Measurements from ENCODE around the gene TRAK2.
A peak's percentile ranks its signal among the peaks of the same experiment; 100 is the strongest.

The TRAK2 gene

GRCh38 chr2:201425952-201426351 is 25.3 kb downstream of the TRAK2 start:
- no peak for DNase-seq
- Histone ChIP-seq H3K36me3 (peaks cover 7% of the 10 kb centered on the region; the same call in 1 of the 2 replicates), H3K4me3 (ENCODE audit: low read depth, low read length) (no peak overlapping the region), H3K27me3 (no peaks in the 10 kb centered on the region), H3K4me1 (peaks cover 13% of the 10 kb centered on the region), H3K9me3 (peaks cover 4% of the 10 kb centered on the region; the same call in 1 of the 2 replicates)
- no peak for TF ChIP-seq CTCF (IDR thresholded peaks at IDR 0.05; ENCODE audit: low read depth, low read length)

- Histone ChIP-seq H3K27me3 (no peaks in the 10 kb centered on the region), H3K36me3 (no peaks in the 10 kb centered on the region), H3K4me3 (ENCODE audit: low read depth, low read length) (no peak overlapping the region), H3K4me1 (peaks cover 33% of the 10 kb centered on the region), H3K9me3 (no peaks in the 10 kb centered on the region)
- no peak for DNase-seq
- no peak for TF ChIP-seq CTCF (IDR thresholded peaks at IDR 0.05; ENCODE audit: low read depth, low read length)
These were observed 30.7 kb downstream of the TRAK2 start for GRCh38 chr2:201420442-201421113.

- H3K9me3 ChIP-seq, result no peaks in the 10 kb centered on the region
- DNase-seq, result no peak
- H3K4me3 ChIP-seq (ENCODE audit: low read depth, low read length), result no peak overlapping the region
- H3K27me3 ChIP-seq, result no peaks in the 10 kb centered on the region
- no peak for TF ChIP-seq CTCF (IDR thresholded peaks at IDR 0.05; ENCODE audit: low read depth, low read length)
- peaks cover 33% of the 10 kb centered on the region for H3K4me1 ChIP-seq
- no peaks in the 10 kb centered on the region for H3K36me3 ChIP-seq
These were observed 31.3 kb downstream of the TRAK2 start for GRCh38 chr2:201419986-201420385.

GRCh38 chr2:201419057-201419635 is 32.1 kb downstream of the TRAK2 start:
- Histone ChIP-seq H3K4me3 (ENCODE audit: low read depth, low read length) (no peak overlapping the region), H3K36me3 (no peaks in the 10 kb centered on the region), H3K27me3 (no peaks in the 10 kb centered on the region), H3K4me1 (peaks cover 31% of the 10 kb centered on the region), H3K9me3 (no peaks in the 10 kb centered on the region)
- peak; percentile 37 for DNase-seq
- peak; percentile 59 for TF ChIP-seq CTCF (IDR thresholded peaks at IDR 0.05; ENCODE audit: low read depth, low read length)

GRCh38 chr2:201415149-201415548 is 36.1 kb downstream of the TRAK2 start:
- H3K36me3 ChIP-seq, result no peaks in the 10 kb centered on the region
- H3K4me1 ChIP-seq, result peaks cover 16% of the 10 kb centered on the region
- no peaks in the 10 kb centered on the region for H3K27me3 ChIP-seq
- H3K4me3 ChIP-seq (ENCODE audit: low read depth, low read length), result no peak overlapping the region
- TF ChIP-seq CTCF (IDR thresholded peaks at IDR 0.05; ENCODE audit: low read depth, low read length), result no peak
- no peaks in the 10 kb centered on the region for H3K9me3 ChIP-seq
- DNase-seq, result no peak

Data from BE2C (cell line).